Endothelial cell (in vitro differentiated cells): Measurements from ENCODE around the gene ADGRA1. TPM values are rescaled to one million over a fixed set of nuclear protein-coding genes. Genes with fewer than 3 reads are reported as not detected.
A peak's percentile ranks its signal among the peaks of the same experiment; 100 is the strongest.

ENCODE experiments used
- DNase-seq: peaks from one replicate; pipeline ENCODE4 v3.0.0; 2021; ENCODE audit warnings: low spot score
- H3K27ac Mint-ChIP-seq: one replicate; pipeline ENCODE4 v1.8.0; 2021; ENCODE audit warnings: mixed read lengths, inconsistent platforms; ENCODE audit not compliant: unreplicated experiment
- H3K27me3 Mint-ChIP-seq: one replicate; pipeline ENCODE4 v1.8.0; 2021; ENCODE audit warnings: mild to moderate bottlenecking, moderate library complexity, mixed read lengths, inconsistent platforms; ENCODE audit not compliant: unreplicated experiment
- H3K36me3 Mint-ChIP-seq: one replicate; pipeline ENCODE4 v1.8.0; 2021; ENCODE audit warnings: mild to moderate bottlenecking, low read depth, mixed read lengths, inconsistent platforms; ENCODE audit not compliant: unreplicated experiment
- H3K4me1 Mint-ChIP-seq: one replicate; pipeline ENCODE4 v1.8.0; 2021; ENCODE audit warnings: mild to moderate bottlenecking, mixed read lengths, inconsistent platforms; ENCODE audit not compliant: unreplicated experiment
- H3K4me3 Mint-ChIP-seq: one replicate; pipeline ENCODE4 v1.8.0; 2021; ENCODE audit warnings: mild to moderate bottlenecking, mixed read lengths, inconsistent platforms; ENCODE audit not compliant: unreplicated experiment
- H3K9me3 Mint-ChIP-seq: one replicate; pipeline ENCODE4 v1.8.0; 2021; ENCODE audit warnings: mixed read lengths, inconsistent platforms; ENCODE audit not compliant: unreplicated experiment
- total RNA-seq: library from RNA; stranded (reverse); fragmentation: NEBNext Ultra II Directional; extraction: Animal tissue kit (Norgen Biotek cat#: 25700); gene quantifications from one replicate; pipeline ENCODE4 v1.2.1, GENCODE V29; 2021; ENCODE audit not compliant: unreplicated experiment
- TF ChIP-seq, protein P1 (sequence below): fragments of 200-600 bp; sonication (generic); IDR thresholded peaks from one replicate; pipeline ENCODE4 v1.5.0; 2021; ENCODE audit warnings: antibody characterized with exemption; ENCODE audit not compliant: unreplicated experiment

Gene ADGRA1
- total RNA-seq, 1 donor from 2014 or later = not detected

DNA sequence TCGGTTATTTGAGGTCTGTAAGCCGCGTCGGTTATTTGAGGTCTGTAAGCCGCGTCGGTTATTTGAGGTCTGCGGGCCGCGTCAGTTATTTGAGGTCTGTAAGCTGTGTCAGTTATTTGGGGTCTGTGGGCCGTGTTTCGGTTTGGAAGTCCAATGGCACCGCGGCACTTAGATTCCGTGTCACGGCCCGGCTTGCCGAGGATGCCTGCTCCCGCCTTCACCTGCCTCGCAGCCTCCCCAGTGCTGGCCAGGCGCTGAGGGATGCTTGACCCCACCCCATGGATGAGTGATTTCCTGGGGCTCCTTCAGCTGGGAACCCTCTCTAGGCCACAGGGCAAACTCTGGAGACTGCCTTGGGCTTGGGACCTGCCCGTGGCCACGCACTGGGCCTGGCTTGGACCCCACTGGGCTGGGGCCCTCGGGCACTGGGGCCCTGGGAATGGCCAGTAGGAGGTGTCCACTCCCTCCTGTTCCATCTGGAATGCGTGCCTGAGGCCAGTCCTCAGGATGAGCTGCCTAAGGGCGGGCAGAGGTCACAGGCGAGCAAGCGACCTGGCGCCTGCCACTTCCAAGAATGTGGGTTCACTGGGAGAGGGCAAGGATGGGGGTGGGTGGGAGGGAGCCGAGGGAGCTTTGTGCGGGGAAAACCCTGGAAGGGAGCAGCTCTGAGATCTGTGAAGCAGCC lies 25.6 kb downstream of the ADGRA1 start:
- H3K27ac Mint-ChIP-seq = no peak overlapping the region
- no peaks in the 10 kb centered on the region for H3K9me3 Mint-ChIP-seq
- DNase-seq = no peak
- TF ChIP-seq, protein P1, sequence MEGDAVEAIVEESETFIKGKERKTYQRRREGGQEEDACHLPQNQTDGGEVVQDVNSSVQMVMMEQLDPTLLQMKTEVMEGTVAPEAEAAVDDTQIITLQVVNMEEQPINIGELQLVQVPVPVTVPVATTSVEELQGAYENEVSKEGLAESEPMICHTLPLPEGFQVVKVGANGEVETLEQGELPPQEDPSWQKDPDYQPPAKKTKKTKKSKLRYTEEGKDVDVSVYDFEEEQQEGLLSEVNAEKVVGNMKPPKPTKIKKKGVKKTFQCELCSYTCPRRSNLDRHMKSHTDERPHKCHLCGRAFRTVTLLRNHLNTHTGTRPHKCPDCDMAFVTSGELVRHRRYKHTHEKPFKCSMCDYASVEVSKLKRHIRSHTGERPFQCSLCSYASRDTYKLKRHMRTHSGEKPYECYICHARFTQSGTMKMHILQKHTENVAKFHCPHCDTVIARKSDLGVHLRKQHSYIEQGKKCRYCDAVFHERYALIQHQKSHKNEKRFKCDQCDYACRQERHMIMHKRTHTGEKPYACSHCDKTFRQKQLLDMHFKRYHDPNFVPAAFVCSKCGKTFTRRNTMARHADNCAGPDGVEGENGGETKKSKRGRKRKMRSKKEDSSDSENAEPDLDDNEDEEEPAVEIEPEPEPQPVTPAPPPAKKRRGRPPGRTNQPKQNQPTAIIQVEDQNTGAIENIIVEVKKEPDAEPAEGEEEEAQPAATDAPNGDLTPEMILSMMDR = no peak
- peaks cover 7% of the 10 kb centered on the region for H3K4me1 Mint-ChIP-seq
- H3K4me3 Mint-ChIP-seq = peak overlapping the region; percentile 65
- H3K36me3 Mint-ChIP-seq = no peaks in the 10 kb centered on the region
- peaks cover 16% of the 10 kb centered on the region for H3K27me3 Mint-ChIP-seq

DNA sequence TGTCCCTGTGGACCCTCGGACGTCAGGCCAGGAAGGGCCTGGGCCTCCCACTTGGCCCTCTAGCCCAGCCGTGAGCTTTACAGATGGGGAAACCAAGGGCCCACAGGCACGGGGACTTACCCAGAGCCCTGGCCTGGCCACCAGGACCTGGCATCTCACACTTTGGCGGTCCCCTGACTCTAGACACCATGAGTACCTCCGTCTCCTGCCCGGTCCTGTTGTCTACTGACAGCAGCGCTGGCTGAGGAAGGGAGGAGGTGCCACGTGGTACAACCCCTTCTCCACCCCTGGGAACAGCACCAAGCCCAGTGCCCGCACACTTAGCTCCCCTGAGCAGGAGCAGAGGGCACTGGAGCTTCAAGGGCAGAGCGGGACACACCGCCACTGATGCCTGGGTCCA lies 26.1 kb downstream of the ADGRA1 start:
- TF ChIP-seq, protein P1 = no peak
- no peaks in the 10 kb centered on the region for H3K36me3 Mint-ChIP-seq
- DNase-seq = no peak
- H3K4me3 Mint-ChIP-seq = no peak overlapping the region
- peaks cover 3% of the 10 kb centered on the region for H3K9me3 Mint-ChIP-seq
- peaks cover 7% of the 10 kb centered on the region for H3K4me1 Mint-ChIP-seq
- peaks cover 18% of the 10 kb centered on the region for H3K27me3 Mint-ChIP-seq
- H3K27ac Mint-ChIP-seq = no peak overlapping the region

GRCh38 chr10:133114251-133114650 lies 26.5 kb downstream of the ADGRA1 start:
- DNase-seq = no peak
- Mint-ChIP-seq H3K4me1 (peaks cover 7% of the 10 kb centered on the region), H3K4me3 (no peak overlapping the region), H3K36me3 (no peaks in the 10 kb centered on the region), H3K27me3 (peaks cover 18% of the 10 kb centered on the region), H3K9me3 (peaks cover 5% of the 10 kb centered on the region), H3K27ac (no peak overlapping the region)
- TF ChIP-seq, protein P1 = no peak

GRCh38 chr10:133114726-133115452 lies 27.2 kb downstream of the ADGRA1 start:
- Mint-ChIP-seq H3K4me3 (no peak overlapping the region), H3K27me3 (peaks cover 14% of the 10 kb centered on the region), H3K4me1 (peaks cover 7% of the 10 kb centered on the region), H3K27ac (no peak overlapping the region), H3K9me3 (peaks cover 5% of the 10 kb centered on the region), H3K36me3 (no peaks in the 10 kb centered on the region)
- TF ChIP-seq, protein P1 = no peak
- DNase-seq = no peak

DNA sequence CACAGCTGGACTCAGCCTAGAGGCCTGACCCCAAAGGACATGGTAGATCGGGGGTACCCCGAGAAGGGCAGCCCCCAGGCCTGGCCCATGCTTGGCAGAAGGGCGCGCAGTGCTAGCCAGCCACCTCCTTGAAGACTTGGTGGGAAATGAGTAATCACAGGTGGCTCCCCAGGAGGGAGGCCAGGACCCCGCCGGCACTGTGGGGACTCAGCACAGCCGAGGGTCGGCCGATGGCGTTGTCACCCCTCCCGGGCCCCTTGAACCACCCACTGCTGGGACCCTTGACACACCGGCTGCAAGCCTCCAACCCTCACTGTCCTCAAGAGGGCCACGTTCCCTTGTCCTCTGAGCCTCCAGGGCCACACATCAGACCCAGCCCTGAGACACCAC lies 27.7 kb downstream of the ADGRA1 start:
- H3K4me1 Mint-ChIP-seq = peaks cover 5% of the 10 kb centered on the region
- no peaks in the 10 kb centered on the region for H3K36me3 Mint-ChIP-seq
- H3K4me3 Mint-ChIP-seq = no peak overlapping the region
- TF ChIP-seq, protein P1 = no peak
- DNase-seq = no peak
- no peak overlapping the region for H3K27ac Mint-ChIP-seq
- peaks cover 12% of the 10 kb centered on the region for H3K27me3 Mint-ChIP-seq
- peaks cover 5% of the 10 kb centered on the region for H3K9me3 Mint-ChIP-seq
